Neural cell (in vitro differentiated cells): Measurements from ENCODE around the gene VAV2. TPM values are rescaled to one million over a fixed set of nuclear protein-coding genes. Genes with fewer than 3 reads are reported as not detected.

ENCODE experiments used
- H2AFZ ChIP-seq: fragments of 200-600, 300-800 bp; sonication (generic), shearing (Covaris generic); 2 replicates; pipeline ENCODE4 v1.6.0; 2014; ENCODE audit warnings: low read depth, mild to moderate bottlenecking, antibody characterized with exemption, low read length, moderate library complexity
- H3F3A ChIP-seq: fragments of 200-600 bp; shearing (Covaris generic); 2 replicates; pipeline ENCODE4 v1.6.1; 2016; ENCODE audit warnings: mild to moderate bottlenecking, moderate library complexity, mixed read lengths, antibody characterized with exemption, low read length; ENCODE audit not compliant: insufficient read depth, poor library complexity, severe bottlenecking
- H3K27ac ChIP-seq: fragments of 200-600, 300-800 bp; sonication (generic), shearing (Covaris generic); 2 replicates; pipeline ENCODE4 v1.5.1; 2014; ENCODE audit warnings: mild to moderate bottlenecking, low read length, moderate library complexity
- H3K27me3 ChIP-seq: fragments of 300-800, 200-600 bp; sonication (generic), shearing (Covaris generic); 2 replicates; pipeline ENCODE4 v1.6.0; 2014; ENCODE audit warnings: mild to moderate bottlenecking, low read depth, low read length, moderate library complexity; ENCODE audit not compliant: insufficient read depth
- H3K36me3 ChIP-seq: fragments of 300-800, 200-600 bp; sonication (generic), shearing (Covaris generic); 2 replicates; pipeline ENCODE4 v1.5.1; 2014; ENCODE audit warnings: mild to moderate bottlenecking, antibody characterized with exemption, low read length, moderate library complexity; ENCODE audit not compliant: insufficient read depth
- H3K4me2 ChIP-seq: fragments of 300-800, 200-600 bp; sonication (generic), shearing (Covaris generic); 2 replicates; pipeline ENCODE4 v1.6.0; 2014; ENCODE audit warnings: mild to moderate bottlenecking, low read length
- H3K4me3 ChIP-seq: fragments of 300-800, 200-600 bp; sonication (generic), shearing (Covaris generic); 2 replicates; pipeline ENCODE4 v1.5.1; 2014; ENCODE audit warnings: mild to moderate bottlenecking, low read length, moderate library complexity
- H3K79me2 ChIP-seq: fragments of 200-600 bp; shearing (Covaris generic); replicated peaks from 2 replicates; pipeline ENCODE4 v1.6.0; 2014; ENCODE audit warnings: mild to moderate bottlenecking, low read length, moderate library complexity; ENCODE audit not compliant: insufficient read depth
- H3K9ac ChIP-seq: fragments of 300-800, 200-600 bp; sonication (generic), shearing (Covaris generic); 2 replicates; pipeline ENCODE4 v1.6.1; 2016; ENCODE audit warnings: mild to moderate bottlenecking, low read length, mixed read lengths
- H3K9me2 ChIP-seq: fragments of 200-600 bp; shearing (Covaris generic); 2 replicates; pipeline ENCODE4 v1.6.1; 2016; ENCODE audit warnings: mild to moderate bottlenecking, low read length, mixed read lengths; ENCODE audit not compliant: insufficient read depth
- H3K9me3 ChIP-seq: fragments of 200-600, 300-800 bp; sonication (generic), shearing (Covaris generic); 2 replicates; pipeline ENCODE4 v1.6.1; 2016; ENCODE audit warnings: mild to moderate bottlenecking, mixed run types, low read length, moderate library complexity, mixed read lengths
- H4K20me1 ChIP-seq: fragments of 200-600 bp; shearing (Covaris generic); 2 replicates; pipeline ENCODE4 v1.6.1; 2016; ENCODE audit warnings: mild to moderate bottlenecking, mixed run types; ENCODE audit not compliant: insufficient read depth
- EP300 ChIP-seq: fragments of 450-650 bp; conservative IDR thresholded peaks from 2 replicates; pipeline ENCODE4 v1.6.1; 2014; ENCODE audit warnings: antibody characterized with exemption, mild to moderate bottlenecking, moderate library complexity; ENCODE audit not compliant: poor library complexity, severe bottlenecking
- EZH2 ChIP-seq: fragments of 200-600, 300-800 bp; shearing (Covaris generic), sonication (generic); IDR thresholded peaks from 2 replicates; pipeline ENCODE4 v1.6.1; 2014; ENCODE audit warnings: antibody characterized with exemption, low read length, borderline replicate concordance, mild to moderate bottlenecking; ENCODE audit not compliant: insufficient read depth, poor library complexity, severe bottlenecking
- MXI1 ChIP-seq: fragments of 450-650 bp; conservative IDR thresholded peaks from 2 replicates; pipeline ENCODE4 v1.6.1; 2014; ENCODE audit warnings: antibody characterized with exemption, mild to moderate bottlenecking; ENCODE audit not compliant: poor library complexity, severe bottlenecking
- POLR2AphosphoS5 ChIP-seq: IDR thresholded peaks from 2 replicates; pipeline ENCODE4 v1.6.1; 2012
- RAD21 ChIP-seq: fragments of 450-650 bp; conservative IDR thresholded peaks from 2 replicates; pipeline ENCODE4 v1.6.1; 2014; ENCODE audit warnings: antibody characterized with exemption, mild to moderate bottlenecking, moderate library complexity
- SMC3 ChIP-seq: fragments of 450-650 bp; conservative IDR thresholded peaks from 2 replicates; pipeline ENCODE4 v1.6.1; 2014; ENCODE audit warnings: antibody characterized with exemption, mild to moderate bottlenecking, moderate library complexity; ENCODE audit not compliant: poor library complexity
- TAF1 ChIP-seq: IDR thresholded peaks from 2 replicates; pipeline ENCODE4 v1.6.1; 2012; ENCODE audit warnings: low read depth
- polyA plus RNA-seq: library from polyadenylated mRNA; depleted of rRNA; stranded (reverse); fragments of >200 nt; gene quantifications from 2 replicates; pipeline ENCODE4 v1.2.3, GENCODE V29; 2014
- TF ChIP-seq, protein P1 (sequence below): fragments of 450-650 bp; IDR thresholded peaks from 2 replicates; pipeline ENCODE4 v1.5.1; 2014; ENCODE audit warnings: antibody characterized with exemption, mild to moderate bottlenecking, moderate library complexity; ENCODE audit not compliant: poor library complexity, severe bottlenecking
- TF ChIP-seq, protein P2 (sequence below): IDR thresholded peaks from 2 replicates; pipeline ENCODE4 v1.6.1; 2012; ENCODE audit warnings: borderline replicate concordance

Gene VAV2
- polyA plus RNA-seq, 1 donor from 2014 or later, result 35.2 TPM

DNA sequence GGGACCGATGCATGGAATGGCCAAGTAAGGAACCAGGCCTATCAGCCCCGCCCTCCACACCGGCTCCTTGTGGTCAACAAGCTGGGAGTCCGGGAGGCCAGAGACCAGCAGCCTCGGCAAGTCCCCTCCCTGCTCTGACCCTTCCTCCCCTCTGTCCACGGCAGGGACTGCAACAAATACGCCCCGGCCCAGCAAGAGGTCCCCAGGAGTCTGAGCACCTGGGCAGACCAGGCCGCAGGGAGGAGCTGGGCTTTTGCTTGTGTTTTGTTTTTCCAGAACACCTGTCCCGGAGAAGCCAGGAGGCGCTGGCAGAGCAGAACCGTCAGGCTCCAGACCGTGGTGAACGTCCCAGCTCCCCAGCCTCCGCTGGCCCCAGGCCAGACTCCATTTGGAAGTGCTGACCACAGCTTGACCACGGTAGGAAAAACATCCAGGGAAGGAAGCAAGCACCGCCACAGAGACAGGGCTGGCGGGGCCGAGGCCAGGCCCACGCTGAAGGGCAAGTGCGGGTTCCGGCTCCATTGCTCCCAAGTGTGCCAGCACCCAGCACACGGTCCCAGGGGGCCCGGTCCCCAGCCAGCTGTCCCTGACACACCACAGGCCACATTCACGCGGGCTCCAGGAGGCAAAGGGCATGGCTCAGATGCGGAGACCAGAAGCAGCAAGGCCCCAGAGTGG, 56.7 kb downstream of the VAV2 start:
- no peaks in the 10 kb centered on the region for H3K79me2 ChIP-seq
- H3K27me3 ChIP-seq, result no peaks in the 10 kb centered on the region
- no peak overlapping the region for H3K4me3 ChIP-seq
- TF ChIP-seq, protein P1, sequence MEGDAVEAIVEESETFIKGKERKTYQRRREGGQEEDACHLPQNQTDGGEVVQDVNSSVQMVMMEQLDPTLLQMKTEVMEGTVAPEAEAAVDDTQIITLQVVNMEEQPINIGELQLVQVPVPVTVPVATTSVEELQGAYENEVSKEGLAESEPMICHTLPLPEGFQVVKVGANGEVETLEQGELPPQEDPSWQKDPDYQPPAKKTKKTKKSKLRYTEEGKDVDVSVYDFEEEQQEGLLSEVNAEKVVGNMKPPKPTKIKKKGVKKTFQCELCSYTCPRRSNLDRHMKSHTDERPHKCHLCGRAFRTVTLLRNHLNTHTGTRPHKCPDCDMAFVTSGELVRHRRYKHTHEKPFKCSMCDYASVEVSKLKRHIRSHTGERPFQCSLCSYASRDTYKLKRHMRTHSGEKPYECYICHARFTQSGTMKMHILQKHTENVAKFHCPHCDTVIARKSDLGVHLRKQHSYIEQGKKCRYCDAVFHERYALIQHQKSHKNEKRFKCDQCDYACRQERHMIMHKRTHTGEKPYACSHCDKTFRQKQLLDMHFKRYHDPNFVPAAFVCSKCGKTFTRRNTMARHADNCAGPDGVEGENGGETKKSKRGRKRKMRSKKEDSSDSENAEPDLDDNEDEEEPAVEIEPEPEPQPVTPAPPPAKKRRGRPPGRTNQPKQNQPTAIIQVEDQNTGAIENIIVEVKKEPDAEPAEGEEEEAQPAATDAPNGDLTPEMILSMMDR, result no peak
- TF ChIP-seq TAF1 (no peak), EZH2 (no peak), MXI1 (no peak), POLR2AphosphoS5 (no peak)
- TF ChIP-seq, protein P2, sequence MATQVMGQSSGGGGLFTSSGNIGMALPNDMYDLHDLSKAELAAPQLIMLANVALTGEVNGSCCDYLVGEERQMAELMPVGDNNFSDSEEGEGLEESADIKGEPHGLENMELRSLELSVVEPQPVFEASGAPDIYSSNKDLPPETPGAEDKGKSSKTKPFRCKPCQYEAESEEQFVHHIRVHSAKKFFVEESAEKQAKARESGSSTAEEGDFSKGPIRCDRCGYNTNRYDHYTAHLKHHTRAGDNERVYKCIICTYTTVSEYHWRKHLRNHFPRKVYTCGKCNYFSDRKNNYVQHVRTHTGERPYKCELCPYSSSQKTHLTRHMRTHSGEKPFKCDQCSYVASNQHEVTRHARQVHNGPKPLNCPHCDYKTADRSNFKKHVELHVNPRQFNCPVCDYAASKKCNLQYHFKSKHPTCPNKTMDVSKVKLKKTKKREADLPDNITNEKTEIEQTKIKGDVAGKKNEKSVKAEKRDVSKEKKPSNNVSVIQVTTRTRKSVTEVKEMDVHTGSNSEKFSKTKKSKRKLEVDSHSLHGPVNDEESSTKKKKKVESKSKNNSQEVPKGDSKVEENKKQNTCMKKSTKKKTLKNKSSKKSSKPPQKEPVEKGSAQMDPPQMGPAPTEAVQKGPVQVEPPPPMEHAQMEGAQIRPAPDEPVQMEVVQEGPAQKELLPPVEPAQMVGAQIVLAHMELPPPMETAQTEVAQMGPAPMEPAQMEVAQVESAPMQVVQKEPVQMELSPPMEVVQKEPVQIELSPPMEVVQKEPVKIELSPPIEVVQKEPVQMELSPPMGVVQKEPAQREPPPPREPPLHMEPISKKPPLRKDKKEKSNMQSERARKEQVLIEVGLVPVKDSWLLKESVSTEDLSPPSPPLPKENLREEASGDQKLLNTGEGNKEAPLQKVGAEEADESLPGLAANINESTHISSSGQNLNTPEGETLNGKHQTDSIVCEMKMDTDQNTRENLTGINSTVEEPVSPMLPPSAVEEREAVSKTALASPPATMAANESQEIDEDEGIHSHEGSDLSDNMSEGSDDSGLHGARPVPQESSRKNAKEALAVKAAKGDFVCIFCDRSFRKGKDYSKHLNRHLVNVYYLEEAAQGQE, result no peak
- no peak overlapping the region for H3K9ac ChIP-seq
- H3K9me2 ChIP-seq, result no peaks in the 10 kb centered on the region
- H4K20me1 ChIP-seq, result no peaks in the 10 kb centered on the region
- H3F3A ChIP-seq, result no peaks in the 10 kb centered on the region
- no peaks in the 10 kb centered on the region for H3K36me3 ChIP-seq
- no peak overlapping the region for H2AFZ ChIP-seq
- H3K27ac ChIP-seq, result no peak overlapping the region
- no peaks in the 10 kb centered on the region for H3K9me3 ChIP-seq
- no peak overlapping the region for H3K4me2 ChIP-seq

DNA sequence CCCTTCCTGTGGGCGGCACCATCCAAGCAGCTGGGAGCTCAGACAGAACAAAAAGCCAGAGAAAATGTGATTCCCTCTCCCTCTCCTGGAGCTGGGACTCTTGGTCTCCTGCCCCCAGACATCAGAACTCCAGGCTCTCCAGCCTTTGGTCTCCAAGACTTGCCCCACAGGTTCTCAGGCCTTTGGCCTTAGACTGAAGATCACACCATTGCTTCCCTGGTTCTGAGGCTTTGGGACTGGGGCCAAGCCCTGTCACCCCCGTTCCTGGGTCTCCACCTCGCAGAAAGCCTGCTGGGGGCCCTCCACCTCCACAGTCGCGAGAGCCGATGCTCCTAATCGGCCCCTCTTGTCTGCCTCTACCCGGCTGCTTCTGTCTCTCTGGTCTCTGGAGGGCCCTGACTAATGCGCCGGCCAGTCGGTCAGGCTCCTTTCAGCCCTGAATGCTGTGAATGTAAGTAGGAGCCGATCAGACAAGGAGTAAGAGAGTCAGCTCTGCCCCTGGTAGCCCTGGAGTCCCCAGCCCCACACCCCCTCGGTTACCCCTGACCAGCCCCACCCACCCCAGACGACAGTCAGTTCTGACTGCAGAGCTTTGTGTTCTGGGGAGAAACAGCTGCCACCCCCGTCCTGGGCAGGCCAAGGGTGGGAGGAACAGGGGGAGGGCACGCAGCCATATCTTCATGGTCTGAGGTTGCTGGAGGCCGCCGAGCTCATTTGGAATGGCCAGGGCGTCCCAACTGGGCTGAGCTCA, 57.5 kb downstream of the VAV2 start:
- Histone ChIP-seq H3K4me3 (no peak overlapping the region), H4K20me1 (no peaks in the 10 kb centered on the region), H3K36me3 (no peaks in the 10 kb centered on the region), H3F3A (no peaks in the 10 kb centered on the region), H3K9ac (no peak overlapping the region), H3K79me2 (no peaks in the 10 kb centered on the region), H3K27ac (no peak overlapping the region), H3K27me3 (no peaks in the 10 kb centered on the region), H3K9me3 (no peaks in the 10 kb centered on the region), H3K9me2 (no peaks in the 10 kb centered on the region), H2AFZ (no peak overlapping the region), H3K4me2 (no peak overlapping the region)
- TF ChIP-seq EZH2 (no peak), EP300 (no peak), TAF1 (no peak), POLR2AphosphoS5 (no peak), SMC3 (no peak), MXI1 (no peak), RAD21 (no peak)
- TF ChIP-seq, protein P1, result no peak
- TF ChIP-seq, protein P2, result no peak
